HepG2 (cell line): ENCODE results near the gene ARMH4. TPM values are rescaled to one million over a fixed set of nuclear protein-coding genes. Genes with fewer than 3 reads are reported as not detected.

ENCODE experiments used
- ATAC-seq: fragments of 200-7000 bp; cut with Tn5 transposase; 3 replicates; pipeline ENCODE4 v1.9.1; 2020; ENCODE audit warnings: mild to moderate bottlenecking, moderate library complexity
- BruUV-seq: library from RNA; stranded (reverse); fragments of 400-500 nt; replicated peaks from 2 replicates; lab custom pipeline; 2021; lab: Mats Ljungman, UMichigan
- CTCF ChIA-PET: fragments of 300-600 bp; formaldehyde crosslinking; extraction: SDS; loops from one replicate; lab custom pipeline; 2021; ENCODE audit warnings: low total read pairs, inconsistent platforms, low intra/inter-chr PET ratio; lab: Yijun Ruan, JAX
- POLR2A ChIA-PET: fragments of 350-600 bp; sonication (Branson Sonifier 250); formaldehyde crosslinking; loops from one replicate; lab custom pipeline; 2020; ENCODE audit warnings: antibody characterized with exemption, inconsistent platforms; lab: Yijun Ruan, JAX
- DNase-seq: peaks from one replicate; pipeline ENCODE4 v3.0.0-alpha.2; 2015; ENCODE audit warnings: low spot score
- FAIRE-seq: peaks from 3 replicates; lab custom pipeline; 2011; peaks lifted over from hg19 to GRCh38; lab: Jason Lieb, UNC
- H2AFZ ChIP-seq: one replicate; pipeline ENCODE4 v1.6.1; 2011; ENCODE audit warnings: low read length, inconsistent platforms
- H3K27ac ChIP-seq: fragments of 300-600 bp; 3 replicates; pipeline ENCODE4 v1.8.0; 2011; ENCODE audit warnings: mixed run types, mild to moderate bottlenecking, mixed read lengths, low read length, inconsistent platforms; ENCODE audit not compliant: insufficient read depth; ENCODE audit errors: extremely low read length
- H3K27me3 ChIP-seq, 2 experiments: fragments of 200-600 bp in 1 of 2; 2 replicates in 1 of 2; 3 replicates in 1 of 2; pipeline versions ENCODE4 v1.6.0 to v1.8.0; 2011; ENCODE audit warnings: low read length in 2 of 2, mild to moderate bottlenecking in 2 of 2, moderate library complexity in 2 of 2, inconsistent platforms in 1 of 2; ENCODE audit not compliant: insufficient read depth in 2 of 2, control insufficient read depth in 1 of 2
- H3K36me3 ChIP-seq, 2 experiments: fragments of 200-600 bp in 1 of 2; replicated peaks in 1 of 2; 2 replicates in 1 of 2; 3 replicates in 1 of 2; pipeline versions ENCODE4 v1.5.1 to v1.8.0; 2011; ENCODE audit warnings: low read length in 2 of 2, inconsistent platforms in 1 of 2; ENCODE audit not compliant: insufficient read depth in 2 of 2, control insufficient read depth in 1 of 2
- H3K4me1 ChIP-seq: 2 replicates; pipeline ENCODE4 v1.5.1; 2012; ENCODE audit warnings: low read length, inconsistent platforms; ENCODE audit not compliant: insufficient read depth
- H3K4me2 ChIP-seq: 2 replicates; pipeline ENCODE4 v1.6.0; 2011; ENCODE audit warnings: low read depth, low read length, inconsistent platforms
- H3K4me3 ChIP-seq, 3 experiments: fragments of 200-600 bp in 1 of 3; sonication (generic), shearing (Covaris generic) in 1 of 3; replicated peaks in 1 of 3; 2 replicates each; pipeline ENCODE4 v1.5.1; 2011 to 2016; ENCODE audit warnings: low read length in 3 of 3, inconsistent platforms in 2 of 3, low read depth in 2 of 3, mild to moderate bottlenecking in 2 of 3, control low read depth in 1 of 3, mixed read lengths in 1 of 3; ENCODE audit not compliant: insufficient read depth in 1 of 3
- H3K79me2 ChIP-seq: one replicate; pipeline ENCODE4 v1.6.1; 2011; ENCODE audit warnings: low read length, inconsistent platforms; ENCODE audit not compliant: insufficient read depth
- H3K9ac ChIP-seq: 2 replicates; pipeline ENCODE4 v1.6.0; 2011; ENCODE audit warnings: mild to moderate bottlenecking, low read depth, low read length, inconsistent platforms; ENCODE audit not compliant: insufficient read depth
- H3K9me3 ChIP-seq: 2 replicates; pipeline ENCODE4 v1.5.1; 2012; ENCODE audit warnings: mild to moderate bottlenecking, low read length
- H4K20me1 ChIP-seq: 2 replicates; pipeline ENCODE4 v1.6.0; 2011; ENCODE audit warnings: inconsistent platforms, mild to moderate bottlenecking, low read length, moderate library complexity; ENCODE audit not compliant: insufficient read depth
- EEA1 ChIP-seq: sonication (generic); formaldehyde crosslinking; IDR thresholded peaks from 2 replicates; pipeline ENCODE4 v1.5.1; 2020; ENCODE audit warnings: mild to moderate bottlenecking, missing genetic modification reagents, borderline replicate concordance
- EED ChIP-seq: sonication (generic); formaldehyde crosslinking; IDR thresholded peaks from 2 replicates; pipeline ENCODE4 v1.5.0; 2020; ENCODE audit warnings: mild to moderate bottlenecking, missing genetic modification reagents
- FOXM1 ChIP-seq: sonication (generic); formaldehyde crosslinking; IDR thresholded peaks from 2 replicates; pipeline ENCODE4 v1.5.0; 2020; ENCODE audit warnings: missing genetic modification reagents
- JUNB ChIP-seq: sonication (generic); formaldehyde crosslinking; IDR thresholded peaks from 2 replicates; pipeline ENCODE4 v1.8.0; 2022; ENCODE audit warnings: missing genetic modification reagents, mild to moderate bottlenecking, borderline replicate concordance
- KMT2B ChIP-seq: IDR thresholded peaks from 2 replicates; pipeline ENCODE4 v1.6.1; 2016; ENCODE audit warnings: missing genetic modification reagents, missing compliant biosample characterization
- MTA1 ChIP-seq: sonication (generic); formaldehyde crosslinking; IDR thresholded peaks from 2 replicates; pipeline ENCODE4 v1.4.0; 2020; ENCODE audit warnings: missing genetic modification reagents, mild to moderate bottlenecking, borderline replicate concordance
- NR2F6 ChIP-seq, 2 experiments: IDR thresholded peaks; 2 replicates each; pipeline ENCODE4 v1.6.1; 2016; ENCODE audit warnings: antibody characterized with exemption in 1 of 2, mild to moderate bottlenecking in 1 of 2
- REXO4 ChIP-seq: sonication (generic); formaldehyde crosslinking; IDR thresholded peaks from 2 replicates; pipeline ENCODE4 v1.8.0; 2022; ENCODE audit warnings: missing genetic modification reagents, mild to moderate bottlenecking, borderline replicate concordance
- SMC3 ChIP-seq: IDR thresholded peaks from 2 replicates; pipeline ENCODE4 v1.6.1; 2011; ENCODE audit warnings: low read length, improper control_type of control experiment
- STAG1 ChIP-seq: sonication (generic); formaldehyde crosslinking; IDR thresholded peaks from 2 replicates; pipeline ENCODE4 v1.4.0; 2020; ENCODE audit warnings: missing genetic modification reagents
- TCF7L2 ChIP-seq: IDR thresholded peaks from 2 replicates; pipeline ENCODE4 v1.6.1; 2011; ENCODE audit warnings: mild to moderate bottlenecking, low read depth, low read length, moderate library complexity
- TEAD3 ChIP-seq: optimal IDR thresholded peaks from 2 replicates; pipeline ENCODE3; 2016; ENCODE audit warnings: borderline replicate concordance
- TGIF2 ChIP-seq: IDR thresholded peaks from 2 replicates; pipeline ENCODE4 v1.6.1; 2016; ENCODE audit warnings: control low read depth, missing compliant biosample characterization
- U2AF2 ChIP-seq: fragments of 200-400 bp; formaldehyde crosslinking; IDR thresholded peaks from 2 replicates; pipeline ENCODE4 v1.6.1; 2017; ENCODE audit warnings: low read depth, mild to moderate bottlenecking, low read length
- YY1 ChIP-seq: IDR thresholded peaks from 2 replicates; pipeline ENCODE4 v1.6.1; 2011; ENCODE audit warnings: low read length, low read depth, moderate library complexity, mild to moderate bottlenecking; ENCODE audit not compliant: insufficient read depth, insufficient replicate concordance
- ZNF335 ChIP-seq: sonication (generic); formaldehyde crosslinking; IDR thresholded peaks from 2 replicates; pipeline ENCODE4 v1.4.0; 2020; ENCODE audit warnings: missing genetic modification reagents
- ZNF501 ChIP-seq: sonication (generic); formaldehyde crosslinking; IDR thresholded peaks from 2 replicates; pipeline ENCODE4 v1.5.1; 2020; ENCODE audit warnings: mild to moderate bottlenecking, moderate library complexity, missing genetic modification reagents
- ZSCAN29 ChIP-seq: sonication (generic); formaldehyde crosslinking; conservative IDR thresholded peaks from 2 replicates; pipeline ENCODE4 v1.4.0; 2020; ENCODE audit warnings: mild to moderate bottlenecking, missing genetic modification reagents
- WGBS: methylation state at CpG from one replicate; pipeline ENCODE4 v1.1.6; 2017; ENCODE audit warnings: low lambda C conversion rate; 5-methylcytosine and 5-hydroxymethylcytosine counted together
- in situ Hi-C: cut with HindIII; loops from 2 replicates; pipeline ENCODE4 v1.10.0; 2017; ENCODE audit warnings: low pct_unique_long_range_greater_than_20kb; ENCODE audit not compliant: extremely low pct_ligation_motif_present
- intact Hi-C: fragments of 100-400 bp; cut with micrococcal nuclease; formaldehyde crosslinking; loops from one replicate; pipeline ENCODE4 v1.10.0; 2022; ENCODE audit not compliant: unreplicated experiment
- polyA plus RNA-seq, 8 experiments: library from polyadenylated mRNA; depleted of rRNA in 3 of 8; stranded (reverse) in 7 of 8; unstranded in 1 of 8; fragments of >200 nt; fragmentation: Illumina TruSeq in 4 of 8; extraction: Trizol in 4 of 8; gene quantifications; 2 replicates each; pipeline versions ENCODE4 v1.2.1 to v1.2.3, GENCODE V29; 2011 to 2016; ENCODE audit warnings: low read depth in 4 of 8, missing spikeins in 1 of 8, mixed read lengths in 1 of 8; ENCODE audit not compliant: insufficient read depth in 1 of 8
- total RNA-seq, 5 experiments: library from RNA; depleted of rRNA; stranded (reverse); fragments of >200 nt; fragmentation: Illumina TruSeq; extraction: Trizol; gene quantifications; 2 replicates each; pipeline ENCODE4 v1.2.3, GENCODE V29; 2016; ENCODE audit warnings: low read depth in 1 of 5
- TF ChIP-seq, protein P1 (sequence below): sonication (generic); formaldehyde crosslinking; IDR thresholded peaks from 2 replicates; pipeline ENCODE4 v1.5.0; 2020; ENCODE audit warnings: mild to moderate bottlenecking, missing genetic modification reagents, moderate library complexity

The ARMH4 gene
- total and polyA plus RNA-seq, 2 of the 13 experiments (the other 11 are each of a cell fraction or from before 2014, with no cell fraction given), result 0.02 to 0.18 TPM

DNA sequence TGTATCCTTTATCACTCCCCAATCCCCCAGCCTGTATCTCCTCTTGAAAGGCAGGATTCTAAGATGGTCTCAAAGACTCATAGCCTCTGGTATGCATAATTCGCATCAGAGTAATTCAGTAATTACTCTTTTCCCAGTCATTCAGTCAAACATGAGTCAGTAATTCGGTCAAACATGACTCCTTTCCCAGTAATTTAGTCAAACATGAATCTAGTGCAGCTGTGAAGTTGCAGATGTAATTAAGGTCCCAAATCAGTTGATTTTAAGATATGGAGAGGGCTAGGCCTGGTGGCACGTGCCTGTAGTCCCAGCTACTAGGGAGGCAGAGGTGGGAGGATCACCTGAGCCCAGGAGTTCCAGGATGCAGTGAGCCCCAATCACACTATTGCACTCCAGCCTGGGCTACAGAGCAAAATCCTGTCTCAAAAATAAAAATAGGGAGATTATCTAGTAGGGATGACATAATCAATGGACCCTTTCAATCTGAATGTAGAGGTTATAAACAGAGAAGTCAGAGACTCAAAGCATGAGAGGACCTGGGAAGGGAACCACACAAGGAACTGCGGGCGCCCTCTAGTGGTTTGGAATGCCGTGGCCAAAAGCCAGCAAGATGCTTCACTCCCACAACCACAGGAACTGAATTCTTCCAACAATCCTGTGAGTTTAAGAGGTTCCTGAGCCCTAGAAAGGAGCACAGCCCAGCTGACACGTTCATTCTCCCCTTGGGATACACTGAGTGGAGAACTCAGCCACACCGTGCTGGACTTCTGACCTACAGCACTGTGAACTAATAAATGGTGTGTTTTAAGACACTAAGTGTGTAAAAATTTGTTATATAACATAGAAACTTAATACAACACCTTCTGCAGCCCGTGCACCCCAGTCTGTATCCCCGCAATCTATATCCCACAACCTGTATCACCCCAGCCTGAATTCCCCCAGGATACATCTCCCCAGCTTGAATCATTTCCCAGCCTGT is 14.3 kb upstream of the ARMH4 start:
- Histone ChIP-seq H3K9me3 (no peaks in the 10 kb centered on the region), H3K9ac (no peak overlapping the region), H3K27ac (no peak overlapping the region), H4K20me1 (no peaks in the 10 kb centered on the region), H3K79me2 (no peaks in the 10 kb centered on the region), H2AFZ (no peak overlapping the region), H3K27me3 (no peaks in the 10 kb centered on the region), H3K4me3 (no peak overlapping the region), H3K36me3 (no peaks in the 10 kb centered on the region), H3K4me1 (peaks cover 8% of the 10 kb centered on the region), H3K4me2 (no peak overlapping the region)
- in situ Hi-C loops, result loop anchor here (5.0 kb wide), 1 partner anchor 59 kb away; no protein-coding TSS in a partner anchor
- DNase-seq, result peak; percentile 29
- CTCF ChIA-PET, result interaction anchor here (1.5 kb wide), 1 partner anchor 58 kb away, joined by 16 read pairs; no protein-coding TSS in a partner anchor
- WGBS, result 11% methylated on average over 8 of the region's 10 CpGs
- TF ChIP-seq ZSCAN29 (CRISPR knock-in tag) (no peak), ZNF335 (CRISPR knock-in tag) (peak; percentile 40; the same call in 1 of the 2 replicates), U2AF2 (no peak), STAG1 (peak; percentile 61), KMT2B (CRISPR knock-in tag) (no peak), JUNB (CRISPR knock-in tag) (no peak), YY1 (no peak), FOXM1 (no peak), SMC3 (peak; percentile 70), TEAD3 (peak; percentile 44), REXO4 (CRISPR knock-in tag) (no peak), EEA1 (CRISPR knock-in tag) (no peak), NR2F6 (IDR thresholded peaks at IDR 0.05) (no peak), NR2F6 (CRISPR knock-in tag; IDR thresholded peaks at IDR 0.05) (no peak), EED (no peak), TGIF2 (CRISPR knock-in tag) (no peak), MTA1 (CRISPR knock-in tag) (no peak), ZNF501 (CRISPR knock-in tag) (0 out of 2 replicates have a peak, but pooled peaks have one; percentile 26), TCF7L2 (no peak)
- TF ChIP-seq, protein P1, sequence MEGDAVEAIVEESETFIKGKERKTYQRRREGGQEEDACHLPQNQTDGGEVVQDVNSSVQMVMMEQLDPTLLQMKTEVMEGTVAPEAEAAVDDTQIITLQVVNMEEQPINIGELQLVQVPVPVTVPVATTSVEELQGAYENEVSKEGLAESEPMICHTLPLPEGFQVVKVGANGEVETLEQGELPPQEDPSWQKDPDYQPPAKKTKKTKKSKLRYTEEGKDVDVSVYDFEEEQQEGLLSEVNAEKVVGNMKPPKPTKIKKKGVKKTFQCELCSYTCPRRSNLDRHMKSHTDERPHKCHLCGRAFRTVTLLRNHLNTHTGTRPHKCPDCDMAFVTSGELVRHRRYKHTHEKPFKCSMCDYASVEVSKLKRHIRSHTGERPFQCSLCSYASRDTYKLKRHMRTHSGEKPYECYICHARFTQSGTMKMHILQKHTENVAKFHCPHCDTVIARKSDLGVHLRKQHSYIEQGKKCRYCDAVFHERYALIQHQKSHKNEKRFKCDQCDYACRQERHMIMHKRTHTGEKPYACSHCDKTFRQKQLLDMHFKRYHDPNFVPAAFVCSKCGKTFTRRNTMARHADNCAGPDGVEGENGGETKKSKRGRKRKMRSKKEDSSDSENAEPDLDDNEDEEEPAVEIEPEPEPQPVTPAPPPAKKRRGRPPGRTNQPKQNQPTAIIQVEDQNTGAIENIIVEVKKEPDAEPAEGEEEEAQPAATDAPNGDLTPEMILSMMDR (CRISPR knock-in tag), result peak; percentile 80
- no TSS peak for BruUV-seq
- peak; percentile 71 for FAIRE-seq
- ATAC-seq, result peak; percentile 76
- intact Hi-C loops, result loop anchor here (1.0 kb wide), 1 partner anchor 58 kb away; no protein-coding TSS in a partner anchor
- POLR2A ChIA-PET, result no interaction called here
